Adrenal gland (tissue), 5 donors: ENCODE data around the gene TBL1XR1.

Source experiments
- CTCF ChIP-seq, 6 experiments: fragments of 450-650 bp in 4 of 6; fragments of 200-600 bp in 2 of 6; sonication (generic) in 1 of 6; IDR thresholded peaks; 1 replicate in 5 of 6; 2 replicates in 1 of 6; pipeline versions ENCODE4 v1.5.1 to v1.8.0; 2016 to 2021; ENCODE audit warnings: antibody characterized with exemption in 6 of 6, mild to moderate bottlenecking in 2 of 6, moderate library complexity in 1 of 6
- POLR2A ChIP-seq, 2 donors: fragments of 450-650 bp; IDR thresholded peaks; one replicate each; pipeline ENCODE4 v1.6.1; 2017; ENCODE audit warnings: antibody characterized with exemption in 2 of 2, mild to moderate bottlenecking in 2 of 2, moderate library complexity in 1 of 2
- donor health status: DM: no; HTN: no; CAD: no.

GRCh38 chr3:177053107-177053506 lies 144.2 kb downstream of the TBL1XR1 start:
- no peak for TF ChIP-seq POLR2A (IDR thresholded peaks at IDR 0.05)
- TF ChIP-seq CTCF (IDR thresholded peaks at IDR 0.05): no peak
